NCI-H187 (cell line): ENCODE results near the gene PNPLA2.

Experiments used
- DNase-seq, 2 experiments: peaks; one replicate each; lab custom pipeline; 2025; lab: John Stamatoyannopoulos, UW

The PNPLA2 gene

DNA sequence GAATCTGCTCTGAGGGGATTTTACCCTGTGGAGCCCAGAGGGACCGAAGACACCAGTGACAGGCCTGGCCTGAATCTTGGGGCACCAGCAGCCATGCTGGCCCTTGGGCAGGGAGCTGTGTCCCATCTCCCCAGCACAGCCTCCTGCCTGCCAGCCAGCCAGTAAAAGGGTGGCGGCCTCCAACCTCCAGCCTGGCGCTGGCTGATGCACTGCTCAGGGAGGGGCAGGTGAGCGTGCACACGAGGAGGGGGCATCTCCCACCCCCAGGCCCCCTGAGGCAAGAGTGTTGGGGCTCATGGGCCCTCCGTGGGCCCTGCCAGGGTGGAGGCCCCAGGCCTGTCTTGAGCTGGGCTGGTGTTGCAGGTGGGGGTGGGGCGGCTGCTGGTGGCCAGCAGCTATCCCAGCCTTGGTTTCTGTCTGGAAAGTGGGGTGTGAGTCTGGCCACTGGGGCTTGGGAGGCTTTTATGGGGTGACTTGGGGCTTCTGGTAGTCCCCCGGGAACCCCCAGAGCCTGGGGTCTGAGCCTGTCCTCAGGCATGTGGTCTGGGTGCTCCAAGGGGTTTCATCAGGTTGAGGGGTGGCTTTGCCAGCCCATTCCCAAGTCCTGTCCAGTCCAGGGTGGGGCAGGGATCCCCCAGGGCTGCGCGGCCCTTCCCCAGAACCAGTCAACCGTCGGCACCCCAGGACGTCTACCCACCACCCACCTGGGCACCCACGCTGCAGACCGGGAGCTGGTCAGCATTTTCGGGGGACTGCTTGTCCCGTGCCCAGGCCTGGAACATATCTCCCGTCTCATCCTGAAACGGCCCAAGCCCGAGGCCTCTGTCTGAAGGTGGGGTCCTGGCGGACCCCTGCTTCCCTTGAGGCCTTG is 41.8 kb downstream of the PNPLA2 start:
- no peak for DNase-seq

DNA sequence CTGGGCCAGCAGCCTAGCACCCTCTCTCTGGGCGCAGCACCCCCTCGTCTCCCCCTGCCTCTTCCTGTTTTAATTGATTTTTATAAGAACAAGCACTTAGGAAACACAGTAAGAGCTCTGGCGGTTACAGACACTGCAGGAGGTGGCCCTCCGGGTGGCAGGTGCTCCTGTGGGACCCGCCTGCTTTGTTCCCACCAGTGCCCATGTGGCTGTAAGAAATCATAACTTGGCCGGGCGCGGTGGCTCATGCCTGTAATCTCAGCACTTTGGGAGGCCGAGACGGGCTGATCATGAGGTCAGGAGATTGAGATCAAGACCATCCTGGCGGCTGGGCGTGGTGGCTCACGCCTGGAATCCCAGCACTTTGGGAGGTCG is 42.4 kb downstream of the PNPLA2 start:
- DNase-seq, result no peak

DNA sequence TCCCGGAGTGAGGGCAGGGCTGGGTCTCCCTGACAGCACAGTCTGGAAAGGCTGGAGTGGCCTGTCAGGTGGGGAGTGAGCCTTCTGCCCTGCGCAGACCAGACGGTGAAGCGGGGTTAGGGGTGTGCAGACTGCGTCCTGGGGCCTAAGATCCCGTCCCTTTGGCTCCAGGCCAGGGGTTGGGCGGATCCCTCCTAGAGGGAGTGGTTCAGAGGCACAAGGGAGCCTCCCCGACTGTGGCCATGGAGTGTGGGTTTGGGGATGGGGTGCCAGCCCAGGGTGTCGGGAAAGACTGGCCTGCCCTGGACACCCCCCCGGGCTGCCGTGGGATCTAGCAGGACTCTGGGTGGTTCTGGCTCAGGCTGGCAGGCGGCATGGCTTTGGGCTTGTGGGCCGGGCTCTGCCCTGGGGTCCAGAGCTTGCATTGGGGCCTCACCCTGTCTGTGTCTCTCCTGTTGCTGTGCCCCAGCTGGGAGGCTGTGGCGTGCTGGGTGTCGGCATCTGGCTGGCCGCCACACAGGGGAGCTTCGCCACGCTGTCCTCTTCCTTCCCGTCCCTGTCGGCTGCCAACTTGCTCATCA is 43.5 kb downstream of the PNPLA2 start:
- DNase-seq, result no peak

DNA sequence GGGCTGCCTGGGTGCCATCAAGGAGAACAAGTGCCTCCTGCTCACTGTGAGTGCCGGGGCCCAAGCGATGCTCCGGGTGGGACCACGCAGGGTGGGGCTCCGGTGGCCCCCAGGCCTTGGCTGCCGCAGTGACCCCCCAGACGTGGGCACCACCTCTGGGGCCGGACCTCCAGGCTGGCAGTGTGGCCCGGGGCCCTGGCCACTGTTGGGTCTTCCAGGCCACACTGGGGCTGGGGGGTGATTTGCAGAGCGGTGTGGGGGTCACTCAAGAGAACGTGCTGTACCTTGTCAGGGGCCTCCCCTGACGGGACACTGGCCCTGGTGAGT is 43.9 kb downstream of the PNPLA2 start:
- DNase-seq, result no peak

DNA sequence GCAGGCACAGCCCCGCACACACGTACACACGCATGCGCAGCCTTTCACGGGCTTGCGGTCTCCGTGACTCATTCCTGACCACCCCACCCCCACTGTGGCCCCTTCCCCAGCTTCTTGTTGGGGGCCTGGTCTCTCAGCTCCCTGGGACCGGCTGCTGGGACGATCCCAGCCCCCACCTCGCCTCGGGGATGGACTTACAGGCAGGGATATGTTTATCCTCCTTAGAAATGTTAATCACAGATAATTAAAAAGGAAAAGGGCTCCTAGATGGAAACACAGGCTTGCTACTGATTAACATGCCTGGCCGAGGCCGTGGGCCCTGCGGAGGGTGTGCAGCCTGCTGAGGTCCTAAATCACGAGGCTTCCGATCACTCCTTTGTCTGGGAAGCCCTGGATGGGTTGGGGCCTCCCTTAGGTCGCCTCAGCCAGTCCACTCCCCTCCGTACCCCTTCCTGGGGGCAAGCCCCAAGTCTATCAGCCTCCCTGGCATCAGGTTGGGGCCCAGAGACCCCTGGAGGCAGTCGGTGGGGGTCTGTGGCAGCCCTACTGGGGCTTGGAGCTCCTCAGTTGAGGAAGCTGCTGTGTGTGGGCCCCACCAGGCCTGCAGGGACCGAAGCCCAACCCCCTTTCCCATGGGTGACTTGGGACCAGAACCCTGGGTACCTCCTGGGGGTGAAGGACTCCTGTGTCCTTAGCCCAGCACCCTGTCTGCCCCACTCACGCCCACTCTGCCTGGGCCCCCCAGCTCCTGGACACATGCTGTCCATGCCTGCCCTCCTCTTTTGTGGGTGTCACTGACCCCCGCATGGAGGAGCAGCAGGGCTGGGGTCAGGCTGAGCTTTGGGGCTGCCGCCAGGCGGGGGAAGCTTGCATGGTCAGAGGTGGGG is 44.6 kb downstream of the PNPLA2 start:
- no peak for DNase-seq

DNA sequence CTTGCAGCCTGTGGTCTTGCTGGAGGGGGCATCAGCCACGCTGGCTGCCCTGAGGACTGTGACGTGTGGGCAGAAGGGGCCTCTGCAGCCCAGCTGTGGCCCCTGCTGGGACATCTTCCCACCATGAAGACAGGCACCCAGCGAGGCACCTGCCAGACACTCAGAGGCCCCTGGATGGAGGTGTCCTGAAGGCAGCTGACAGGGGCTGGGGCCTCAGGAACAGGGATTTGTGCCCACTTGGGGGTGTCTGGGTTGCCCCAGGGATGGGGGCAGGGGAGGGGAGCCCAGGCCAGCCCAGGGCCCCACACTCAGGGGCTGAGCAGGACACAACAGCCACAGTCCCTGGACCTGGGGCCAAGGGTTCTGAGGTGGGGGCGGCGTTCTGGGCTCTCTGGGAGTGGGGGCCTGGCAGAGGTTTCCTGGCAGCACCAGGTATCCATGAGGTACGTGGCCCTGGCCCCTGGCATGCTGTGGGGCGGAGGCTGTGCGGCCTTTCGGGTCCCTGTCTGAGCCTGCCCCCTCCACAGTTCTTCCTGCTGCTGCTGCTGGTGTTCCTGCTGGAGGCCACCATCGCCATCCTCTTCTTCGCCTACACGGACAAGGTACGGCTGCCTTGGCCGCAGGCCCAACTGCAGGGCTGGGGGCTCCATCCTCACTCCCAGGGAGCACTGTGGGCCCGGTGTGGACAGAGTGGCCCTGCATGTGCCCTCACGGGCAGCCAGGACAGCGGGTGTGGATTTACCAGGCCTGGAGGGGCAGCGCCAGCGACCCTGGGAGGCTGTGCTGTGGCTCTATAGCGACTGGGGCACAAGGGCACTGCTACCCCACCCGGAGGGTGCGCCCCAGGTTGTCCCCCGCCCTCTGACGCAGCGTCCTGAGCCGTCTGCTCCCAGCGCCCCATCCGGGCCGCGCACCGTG is 45.5 kb downstream of the PNPLA2 start:
- DNase-seq, result no peak

DNA sequence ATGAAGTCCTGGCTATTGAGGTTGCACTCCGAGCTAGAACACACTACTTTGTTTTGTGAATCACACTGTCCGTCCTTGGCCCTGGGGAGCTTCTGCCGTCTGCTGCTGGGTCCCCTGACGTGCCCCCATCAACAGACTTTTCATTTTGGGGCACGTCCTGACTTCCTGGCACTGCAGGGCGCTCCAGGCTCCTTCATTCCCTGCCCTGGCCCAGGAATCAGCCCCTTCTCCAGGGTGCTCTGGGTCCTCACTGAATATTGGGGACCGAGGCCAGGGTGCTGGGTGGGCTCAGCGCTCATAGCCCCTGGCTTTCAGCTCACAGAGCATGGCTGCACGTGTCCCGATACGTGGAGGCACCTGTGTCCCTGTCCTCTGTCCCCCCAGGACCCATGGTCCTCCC is 46.2 kb downstream of the PNPLA2 start:
- DNase-seq, result no peak

DNA sequence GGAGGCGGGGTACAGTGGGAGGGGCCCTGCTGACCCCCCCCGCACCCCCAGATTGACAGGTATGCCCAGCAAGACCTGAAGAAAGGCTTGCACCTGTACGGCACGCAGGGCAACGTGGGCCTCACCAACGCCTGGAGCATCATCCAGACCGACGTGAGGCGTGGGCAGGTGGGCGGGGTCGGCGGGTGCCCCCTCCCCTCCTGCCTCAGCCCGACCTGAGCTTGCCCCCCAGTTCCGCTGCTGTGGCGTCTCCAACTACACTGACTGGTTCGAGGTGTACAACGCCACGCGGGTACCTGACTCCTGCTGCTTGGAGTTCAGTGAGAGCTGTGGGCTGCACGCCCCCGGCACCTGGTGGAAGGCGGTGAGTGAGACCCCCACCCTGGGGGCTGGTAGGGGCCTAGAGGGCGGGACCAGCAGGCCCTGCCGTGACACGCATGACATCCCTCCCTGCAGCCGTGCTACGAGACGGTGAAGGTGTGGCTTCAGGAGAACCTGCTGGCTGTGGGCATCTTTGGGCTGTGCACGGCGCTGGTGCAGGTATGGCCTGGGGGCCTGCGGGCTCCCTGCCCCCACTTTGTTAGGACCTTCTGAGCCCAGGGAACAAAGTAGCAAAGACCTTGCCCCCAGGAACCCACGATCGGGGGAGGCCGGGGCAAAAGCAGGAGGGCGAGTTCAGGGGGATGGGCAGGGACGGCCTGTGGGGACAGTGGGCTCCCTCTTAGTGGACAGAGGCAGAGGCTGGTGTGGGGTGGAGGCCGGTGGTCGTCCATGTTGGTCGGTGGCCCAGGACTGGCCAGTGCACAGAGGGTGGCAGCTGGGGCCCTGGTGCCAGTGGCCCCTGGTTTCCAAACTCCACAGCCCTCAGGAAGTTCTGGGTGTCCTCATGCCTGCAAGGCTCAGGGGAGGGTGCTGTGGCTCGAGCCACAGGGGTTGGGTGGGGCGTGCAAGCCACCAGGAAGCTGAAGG is 47.0 kb downstream of the PNPLA2 start:
- DNase-seq, result no peak

DNA sequence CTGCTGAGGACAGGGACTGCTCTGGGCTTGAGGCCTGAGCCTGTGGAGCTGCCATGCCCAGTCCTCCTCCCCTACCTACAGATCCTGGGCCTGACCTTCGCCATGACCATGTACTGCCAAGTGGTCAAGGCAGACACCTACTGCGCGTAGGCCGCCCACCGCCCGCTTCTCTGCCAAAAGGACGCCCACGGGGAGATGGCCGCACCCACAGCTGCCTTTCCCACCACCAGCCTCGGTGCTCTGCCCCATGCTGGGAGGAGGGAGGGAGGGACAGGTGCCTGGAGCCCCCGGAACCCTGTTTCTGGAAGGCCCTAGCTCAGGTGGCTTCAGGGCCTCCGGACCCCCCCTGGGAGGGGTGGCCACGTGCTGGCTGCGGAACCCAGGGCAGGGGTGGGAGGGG is 47.8 kb downstream of the PNPLA2 start:
- DNase-seq, result no peak

DNA sequence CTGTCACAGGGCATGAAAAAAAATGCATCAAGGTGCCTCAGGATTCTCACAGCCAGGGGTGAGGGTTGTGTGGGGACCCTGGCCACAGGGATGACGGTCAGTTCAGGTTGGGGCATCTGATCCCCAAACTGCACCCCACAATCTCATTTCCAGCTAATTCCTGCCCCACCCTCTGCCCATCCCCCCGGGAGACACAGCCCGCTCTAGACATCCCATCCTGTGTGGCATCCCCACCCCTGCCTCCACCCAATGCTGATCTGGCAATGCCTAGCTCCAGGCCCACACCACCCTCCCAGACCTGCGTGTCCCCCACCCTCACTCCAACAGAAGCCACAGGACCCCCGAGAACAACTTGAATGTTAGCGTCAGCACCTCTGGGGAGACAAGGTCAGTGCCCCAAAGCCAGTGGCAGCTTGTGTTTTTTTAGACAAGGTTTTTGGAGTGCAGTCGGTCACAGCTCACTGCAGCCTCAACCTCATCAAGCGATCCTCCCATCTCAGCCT is 49.2 kb downstream of the PNPLA2 start:
- no peak for DNase-seq

DNA sequence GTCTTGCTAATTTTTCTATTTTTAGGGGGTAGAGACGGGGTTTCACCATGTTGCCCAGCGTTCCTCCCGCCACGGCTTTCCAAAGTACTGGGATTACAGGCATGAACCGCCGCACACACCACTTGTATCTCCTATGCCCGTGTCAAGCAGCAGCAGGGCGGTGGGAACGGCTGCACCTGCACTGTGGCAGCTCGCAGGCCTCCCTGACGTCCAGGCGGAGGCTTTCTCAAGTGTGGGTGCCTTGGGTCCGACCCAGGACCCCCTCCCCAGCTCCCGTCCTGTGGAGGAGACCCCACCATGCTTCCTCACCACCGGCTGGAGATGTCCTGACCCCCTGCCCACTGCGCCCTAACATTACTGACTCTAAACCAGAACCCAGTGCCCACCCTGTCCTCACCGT is 49.7 kb downstream of the PNPLA2 start:
- no peak for DNase-seq

DNA sequence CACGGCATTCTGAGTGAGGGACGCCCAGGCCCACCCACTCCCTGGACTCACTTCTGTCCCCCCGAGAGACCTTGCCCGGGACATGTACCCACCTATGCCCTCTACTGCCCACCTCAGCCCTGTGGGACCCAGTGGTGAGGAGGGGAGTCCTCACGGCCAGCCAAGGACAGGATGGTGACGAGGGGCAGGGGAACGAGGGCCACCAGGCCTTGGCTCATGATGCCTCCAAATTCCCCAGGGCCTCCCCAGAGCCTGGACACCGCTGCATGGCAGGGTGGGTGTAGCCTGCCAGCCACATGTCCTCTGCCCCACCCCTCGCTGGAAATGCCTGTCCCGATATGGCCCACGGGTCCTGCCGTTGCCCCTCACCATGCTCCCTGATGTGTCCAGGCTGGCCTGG is 50.1 kb downstream of the PNPLA2 start:
- DNase-seq, result no peak

DNA sequence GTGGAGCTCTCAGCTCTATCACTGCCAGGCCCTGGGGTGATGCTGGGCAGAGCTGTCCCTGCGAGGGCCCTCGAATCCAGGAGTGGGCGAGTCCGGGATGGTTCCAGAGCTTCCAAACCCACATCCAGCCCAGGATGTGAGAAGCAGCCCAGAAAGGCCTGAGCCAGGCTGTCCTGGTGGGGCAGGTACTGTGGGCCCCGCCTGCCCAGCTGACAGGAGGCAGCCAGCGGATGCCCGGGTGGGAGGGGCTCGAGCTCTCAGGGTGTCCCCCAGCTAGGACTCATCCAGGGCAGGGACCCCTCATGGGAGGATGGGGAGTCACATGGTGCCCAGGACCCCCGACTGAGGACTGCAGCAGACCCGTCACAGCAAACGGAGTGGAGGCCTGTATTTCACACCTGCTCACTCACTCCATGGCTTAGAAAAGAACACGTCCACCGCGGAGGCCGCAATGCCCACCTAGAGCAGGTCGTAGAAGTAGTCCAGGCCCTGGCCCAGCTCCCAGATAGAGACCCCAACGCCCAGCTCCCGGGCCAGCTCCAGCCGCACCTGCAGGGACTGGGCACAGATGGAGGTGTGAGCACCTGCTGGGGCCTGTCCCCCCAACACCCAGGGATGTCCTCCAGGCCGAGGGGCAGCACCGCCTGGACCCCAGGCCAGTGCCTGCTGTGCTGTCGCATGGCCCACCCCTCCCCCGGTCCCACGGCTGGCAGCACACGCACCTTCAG is 50.8 kb downstream of the PNPLA2 start:
- DNase-seq, result no peak

DNA sequence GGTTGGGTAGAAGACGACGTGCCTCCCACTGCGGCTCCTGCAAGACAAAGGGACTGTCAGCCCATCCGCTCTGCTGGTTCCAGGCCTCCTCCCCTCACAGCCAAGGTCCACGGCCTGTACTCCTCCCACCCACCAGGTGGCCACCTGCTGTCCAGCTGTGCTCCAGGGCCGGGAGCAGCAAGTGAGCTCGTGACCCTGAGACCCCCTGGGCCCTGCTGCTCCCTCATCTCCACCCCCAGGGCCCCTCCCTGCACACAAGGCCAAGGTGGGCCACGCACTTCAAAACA is 51.4 kb downstream of the PNPLA2 start:
- no peak for DNase-seq

DNA sequence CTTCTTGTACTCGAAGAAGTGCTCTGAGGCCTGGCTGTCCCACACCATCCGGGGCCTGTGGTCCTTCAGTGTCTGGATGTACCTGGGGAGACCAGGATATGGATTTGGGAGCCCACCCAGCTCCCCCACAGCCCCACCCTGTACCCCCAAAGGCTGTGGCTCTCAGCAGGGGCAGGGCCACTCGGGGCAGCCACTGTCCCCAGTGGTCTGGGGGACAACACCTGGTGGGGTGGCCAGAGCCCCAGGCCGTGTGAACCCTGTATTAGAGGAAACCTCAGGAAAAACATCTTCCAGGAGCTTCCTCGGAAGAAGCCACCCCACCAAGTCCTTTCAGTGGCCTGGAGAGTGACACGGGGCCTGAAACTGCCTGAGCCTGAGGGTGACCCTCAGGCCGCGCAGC is 51.7 kb downstream of the PNPLA2 start:
- DNase-seq, result no peak

DNA sequence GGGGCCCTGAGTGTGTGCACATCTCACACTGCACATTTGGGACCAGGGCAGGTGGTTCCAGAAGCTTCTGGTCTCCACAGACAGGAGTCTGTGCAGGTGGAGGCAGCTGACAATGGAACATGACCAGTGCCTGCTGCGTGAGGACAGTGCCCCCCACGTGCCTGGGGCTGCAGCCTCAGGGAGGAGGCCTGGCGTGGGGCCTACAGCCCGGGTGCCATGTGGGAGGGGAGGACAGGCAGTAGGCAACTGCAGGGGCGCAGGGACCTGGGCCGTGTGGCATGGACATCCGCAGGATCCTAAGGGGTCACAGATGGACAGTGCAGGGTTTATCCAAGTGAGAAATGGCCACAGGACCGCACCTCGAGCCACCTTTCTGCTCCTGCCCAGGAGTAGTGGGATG is 52.8 kb downstream of the PNPLA2 start:
- no peak for DNase-seq

DNA sequence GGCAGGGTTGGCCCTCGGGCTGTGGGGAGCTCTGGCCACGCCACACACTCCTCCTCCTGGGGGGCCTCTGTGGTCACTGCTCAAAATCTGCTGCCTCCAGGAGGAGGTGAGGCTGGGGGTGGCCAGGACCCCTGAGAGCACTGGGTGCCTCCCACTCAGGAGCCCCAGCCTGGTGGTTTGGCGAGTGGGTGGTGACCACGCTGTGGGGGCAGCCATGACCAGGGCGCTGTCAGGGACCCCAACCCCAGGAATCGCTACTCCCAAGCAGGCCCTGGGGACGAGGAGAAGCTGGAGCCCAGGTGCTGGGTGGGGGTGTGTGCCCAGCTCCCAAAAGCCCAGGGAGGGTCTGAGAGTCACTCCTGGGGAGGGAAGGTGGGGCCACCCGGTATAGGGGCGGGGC is 54.1 kb downstream of the PNPLA2 start:
- no peak for DNase-seq

DNA sequence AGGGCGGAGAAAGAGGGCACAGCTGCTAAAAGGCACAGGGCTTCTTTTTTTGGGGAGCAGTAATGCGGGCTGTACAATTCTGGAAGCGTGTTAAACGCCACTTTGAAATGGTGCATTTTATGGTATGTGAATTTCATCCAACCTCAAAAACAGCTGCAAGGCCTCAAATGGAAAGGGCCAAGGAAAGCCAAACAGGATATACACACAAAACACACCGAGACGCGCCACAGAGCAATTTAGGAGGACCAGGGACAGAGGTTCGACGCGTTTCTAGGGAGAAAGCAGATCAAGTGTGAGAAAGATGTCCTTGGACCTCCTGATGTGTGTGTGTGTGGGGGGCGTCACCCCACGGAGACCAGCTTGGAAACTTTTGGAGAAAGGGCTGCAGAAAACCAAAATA is 55.0 kb downstream of the PNPLA2 start:
- no peak for DNase-seq
